Inflammatory macrophage treated with lipopolysaccharide for 1 hour (primary cell): ENCODE results near the gene CAPN8.
"Not testable (repeated sequence)": the region's sequence is repeated elsewhere in the genome, so short reads cannot be mapped to it uniquely, and the experiment has no call there.

Experiments
- DNase-seq, 2 donors: peaks; one replicate each; pipeline ENCODE4 v3.0.0-alpha.2; 2020 to 2022

The CAPN8 gene

DNA sequence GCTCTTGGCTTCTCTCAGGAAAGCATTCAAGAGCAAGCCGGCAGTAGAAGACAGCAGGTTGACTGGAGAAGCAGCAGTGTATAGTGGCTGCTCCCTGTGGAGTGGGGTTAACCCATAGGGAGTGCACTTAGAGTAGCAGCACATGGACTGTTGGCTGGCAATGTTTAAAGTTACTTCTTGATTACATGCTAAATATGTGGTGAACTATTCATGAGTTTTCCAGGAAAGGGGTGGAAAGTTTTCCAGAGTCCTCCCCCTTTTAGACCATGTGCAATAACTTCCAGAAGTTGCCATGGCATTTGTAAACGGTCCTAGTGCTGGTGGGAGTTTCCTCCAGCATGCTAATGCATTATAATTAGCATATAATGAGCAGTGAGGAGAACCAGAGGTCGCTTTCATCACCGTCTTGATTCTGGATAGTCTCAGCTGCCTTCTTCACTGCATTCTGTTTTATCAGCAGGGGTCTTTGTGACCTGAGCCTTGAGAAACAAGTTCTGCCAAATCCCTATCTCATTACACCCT, 140.5 kb downstream of the CAPN8 start:
- no peak for DNase-seq

- DNase-seq: no peak
Measured at GRCh38 chr1:223521150-223521549, 144.4 kb downstream of the CAPN8 start.

- no peak for DNase-seq
Measured at GRCh38 chr1:223520200-223520599, 145.3 kb downstream of the CAPN8 start.

GRCh38 chr1:223519116-223519515, 146.4 kb downstream of the CAPN8 start:
- DNase-seq: no peak

DNA sequence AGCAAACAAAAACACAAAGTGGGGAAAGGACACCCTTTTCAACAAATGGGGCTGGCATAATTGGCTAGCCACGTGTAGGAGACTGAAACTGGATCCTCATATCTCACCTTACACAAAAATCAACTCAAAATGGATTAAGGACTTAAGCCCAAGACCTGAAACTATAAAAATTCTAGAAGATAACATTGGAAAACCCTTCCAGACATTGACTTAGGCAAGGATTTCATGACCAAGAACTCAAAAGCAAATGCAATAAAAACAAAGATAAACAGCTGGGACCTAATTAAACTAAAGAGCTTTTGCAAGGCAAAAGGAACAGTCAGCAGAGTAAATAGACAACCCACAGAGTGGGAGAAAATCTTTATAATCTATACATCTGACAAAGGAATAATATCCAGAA, 146.9 kb downstream of the CAPN8 start:
- not testable (repeated sequence) for DNase-seq

DNA sequence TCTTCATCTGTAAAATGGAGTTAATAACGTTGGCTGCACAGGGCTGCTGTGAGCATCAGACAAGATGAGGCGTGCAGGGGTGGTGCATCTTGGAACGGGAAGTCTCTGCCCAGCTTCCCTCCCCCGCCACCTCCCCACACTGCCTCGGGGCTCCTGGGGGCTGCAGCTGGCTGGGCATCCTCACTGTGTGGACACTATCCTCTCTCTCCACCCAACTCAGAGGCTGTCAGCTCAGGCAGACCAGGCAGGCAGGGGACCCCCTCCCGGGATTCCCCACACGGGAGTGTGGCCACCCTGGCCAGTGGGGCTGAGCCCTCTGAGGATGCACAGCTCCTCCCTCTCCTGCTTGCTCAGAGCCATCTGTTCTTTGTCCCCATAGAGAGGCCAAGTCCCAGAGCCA, 149.6 kb downstream of the CAPN8 start:
- no peak for DNase-seq

DNA sequence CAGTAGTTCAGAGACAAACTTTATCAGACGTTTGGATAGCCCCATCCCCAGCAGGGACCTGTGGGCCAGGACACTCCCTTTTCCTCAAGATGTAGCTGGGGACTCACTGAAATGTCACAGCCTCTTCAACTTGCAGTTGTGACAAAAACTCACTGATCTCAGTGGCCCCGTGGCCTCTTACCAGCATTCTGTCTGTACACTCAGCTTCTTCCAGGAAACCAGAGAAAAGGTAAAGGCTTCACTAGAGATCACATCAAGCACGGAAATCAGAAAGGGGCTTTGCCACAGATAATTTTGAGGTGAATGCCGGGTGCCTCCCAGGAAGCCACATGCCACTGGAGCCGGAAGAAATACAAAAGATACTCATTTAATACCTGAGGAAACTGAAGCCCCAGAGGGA, 150.1 kb downstream of the CAPN8 start:
- DNase-seq: no peak

- DNase-seq: no peak
Measured at GRCh38 chr1:223514644-223515043, 150.9 kb downstream of the CAPN8 start.

GRCh38 chr1:223513309-223513708, 152.2 kb downstream of the CAPN8 start:
- no peak for DNase-seq

DNA sequence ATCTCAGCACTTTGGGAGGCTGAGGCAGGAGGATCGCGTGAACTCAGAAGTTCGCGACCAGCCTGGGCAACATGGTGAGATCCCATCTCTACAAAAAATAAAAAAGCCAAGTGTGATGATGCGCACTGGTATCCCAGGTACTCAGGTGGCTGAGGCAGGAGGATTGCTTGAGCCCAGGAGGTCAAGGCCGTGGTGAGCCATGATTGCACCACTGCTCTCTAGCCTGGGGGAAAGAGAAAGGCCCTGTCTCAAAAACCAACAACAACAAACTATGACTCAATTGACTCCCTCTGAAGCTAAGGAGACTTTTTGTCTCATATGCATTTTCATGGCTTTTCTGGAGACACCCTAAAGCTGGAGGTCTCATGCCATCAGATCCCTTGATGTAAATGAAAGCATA, 153.4 kb downstream of the CAPN8 start:
- DNase-seq: no peak

DNA sequence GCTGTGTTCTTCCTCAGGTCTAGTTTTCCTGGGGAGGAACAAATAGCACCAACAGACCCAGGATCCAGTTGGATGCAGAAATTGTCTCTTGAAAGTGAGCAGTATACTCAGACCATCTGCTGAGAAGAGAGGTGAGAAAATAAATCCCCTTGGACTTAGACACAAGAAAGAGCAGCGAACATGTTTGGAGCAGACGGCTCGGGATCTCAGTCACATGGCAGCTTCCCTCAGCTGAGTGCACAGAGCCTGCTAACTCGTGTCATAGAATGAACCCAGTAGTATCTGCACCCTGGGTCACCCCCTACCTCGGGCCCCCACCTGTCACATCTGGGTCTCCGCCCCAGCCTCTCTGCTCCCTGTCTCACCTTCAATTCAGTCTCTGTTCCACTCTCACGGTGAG, 156.7 kb downstream of the CAPN8 start:
- DNase-seq: no peak

DNA sequence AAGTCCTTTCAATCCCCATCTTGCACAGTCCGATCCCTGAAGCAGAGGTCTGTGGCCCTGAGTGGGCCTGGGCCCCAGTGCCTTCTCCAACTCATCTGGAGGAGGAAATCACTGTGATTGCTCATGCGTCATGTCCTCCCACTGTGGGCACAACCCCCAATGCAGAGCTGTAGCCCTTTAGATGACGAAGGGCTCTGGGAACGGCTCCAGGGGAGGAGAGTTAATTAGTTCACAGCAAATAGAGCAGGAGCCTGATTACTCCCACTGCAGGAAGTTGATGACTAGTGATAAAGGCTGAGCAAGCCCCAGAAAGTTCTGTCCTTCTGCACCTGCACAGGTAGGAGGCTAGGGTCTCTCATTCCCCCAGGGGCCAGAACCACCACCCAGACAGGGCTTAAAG, 160.8 kb downstream of the CAPN8 start:
- no peak for DNase-seq

DNA sequence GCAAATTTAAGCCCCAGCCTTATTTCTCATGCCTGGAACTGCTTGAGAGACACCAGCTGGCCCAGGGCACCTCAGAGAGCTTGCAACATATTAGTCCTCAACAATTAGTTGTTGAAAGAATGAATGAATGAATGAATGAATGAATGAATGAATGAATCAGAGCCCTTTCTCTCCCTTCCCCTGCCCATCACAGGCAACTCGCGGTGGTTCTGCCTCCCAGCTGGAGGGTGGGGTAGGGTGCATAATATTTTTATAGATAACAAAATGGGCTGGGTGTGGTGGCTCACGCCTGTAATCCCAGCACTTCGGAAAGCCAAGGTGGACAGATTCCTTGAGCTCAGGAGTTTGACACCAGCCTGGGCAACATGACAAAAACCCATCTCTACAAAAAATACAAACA, 162.2 kb downstream of the CAPN8 start:
- DNase-seq: no peak

DNA sequence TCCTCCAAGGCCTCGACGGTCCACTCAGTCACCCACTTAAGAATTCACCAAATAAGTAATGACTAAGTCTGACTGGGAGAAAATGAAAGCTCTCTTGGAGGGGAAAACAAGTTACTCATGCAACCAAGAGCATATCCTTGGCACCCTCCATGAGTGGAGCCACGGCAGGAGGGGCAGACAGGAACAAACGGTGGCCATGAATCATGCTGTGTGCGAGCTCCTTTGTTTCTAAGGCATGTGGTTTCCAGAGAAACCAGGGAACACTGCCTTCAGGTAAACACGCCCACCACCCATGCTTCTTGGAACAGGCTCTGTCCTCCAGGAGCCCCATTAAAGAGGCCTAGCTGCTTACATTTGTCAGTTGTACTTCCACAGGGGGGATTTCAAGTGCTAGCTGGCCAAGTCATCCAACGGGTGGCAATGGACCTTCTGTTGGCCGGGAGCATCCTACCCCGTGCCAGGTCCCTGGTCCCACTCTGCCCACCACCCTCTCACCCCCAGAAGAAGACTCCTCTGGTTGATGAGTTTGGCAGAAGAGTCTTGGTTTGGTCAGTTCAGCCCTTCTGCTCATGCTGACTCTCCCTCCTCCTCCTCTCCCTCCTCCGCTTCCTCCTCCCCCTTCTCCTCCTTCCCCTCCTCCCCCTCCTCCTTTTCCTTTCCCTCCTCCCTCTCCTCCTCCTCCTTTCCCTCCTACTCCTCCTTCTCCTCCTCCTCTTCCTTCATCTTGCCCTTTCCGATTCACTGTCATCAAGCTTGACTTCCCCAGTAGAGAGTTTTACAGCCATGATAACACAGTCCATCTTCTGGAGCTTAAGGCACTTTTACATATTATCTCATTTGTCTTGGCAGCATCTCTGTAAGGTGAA, 164.7 kb downstream of the CAPN8 start:
- DNase-seq: no peak

DNA sequence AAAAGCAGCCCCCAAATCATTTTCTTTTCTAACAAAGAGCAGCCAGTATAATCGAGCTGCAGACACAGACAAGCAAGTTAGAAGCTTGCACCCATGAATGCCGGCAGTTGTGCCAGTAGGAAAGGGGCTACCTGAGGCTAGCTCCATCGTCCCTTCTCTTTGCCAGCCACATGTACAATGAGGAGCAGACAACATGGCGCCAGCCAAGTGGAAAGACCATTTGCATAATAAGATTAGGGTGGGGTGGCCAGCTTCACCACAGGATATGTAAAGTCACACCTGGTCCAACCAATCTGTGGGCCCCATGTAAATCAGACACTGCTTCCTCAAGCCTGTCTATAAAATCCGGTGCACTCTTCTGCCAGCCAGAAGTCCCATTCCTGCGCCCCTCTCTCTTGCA, 168.6 kb downstream of the CAPN8 start:
- no peak for DNase-seq

DNA sequence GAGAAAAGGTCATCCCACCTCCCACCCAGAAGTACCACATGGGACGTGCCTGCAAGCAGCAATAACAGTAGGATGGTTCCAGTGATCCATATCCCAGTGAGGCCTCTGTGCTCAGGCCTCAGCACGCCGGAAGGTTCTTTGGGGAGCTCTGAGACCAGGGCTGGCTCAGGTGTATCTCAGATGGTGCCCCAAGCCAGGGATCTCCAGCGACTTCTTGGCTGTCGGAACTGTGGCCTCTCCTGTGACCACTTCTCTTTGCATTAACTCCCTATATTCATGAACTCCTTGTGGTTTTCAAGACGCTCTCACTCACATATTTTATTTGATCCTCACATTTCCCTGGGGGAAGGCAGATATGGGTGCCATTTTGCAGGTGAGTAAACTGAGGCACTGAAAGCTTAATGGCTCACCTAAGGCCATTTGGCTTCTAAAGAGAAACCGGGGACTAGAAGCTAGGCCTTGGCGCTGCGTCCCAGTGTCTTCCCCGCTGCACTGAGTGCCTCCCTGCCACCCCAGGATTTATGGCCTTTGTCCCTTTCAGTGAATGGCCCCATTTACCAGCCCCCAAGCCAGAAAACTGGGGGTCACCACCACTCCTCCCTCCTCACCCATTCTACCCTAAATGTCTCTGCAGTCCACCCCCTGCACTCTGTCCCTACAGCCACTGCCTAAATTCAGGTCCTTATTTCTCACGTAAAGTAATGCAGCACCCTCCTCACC, 170.4 kb downstream of the CAPN8 start:
- DNase-seq: no peak

DNA sequence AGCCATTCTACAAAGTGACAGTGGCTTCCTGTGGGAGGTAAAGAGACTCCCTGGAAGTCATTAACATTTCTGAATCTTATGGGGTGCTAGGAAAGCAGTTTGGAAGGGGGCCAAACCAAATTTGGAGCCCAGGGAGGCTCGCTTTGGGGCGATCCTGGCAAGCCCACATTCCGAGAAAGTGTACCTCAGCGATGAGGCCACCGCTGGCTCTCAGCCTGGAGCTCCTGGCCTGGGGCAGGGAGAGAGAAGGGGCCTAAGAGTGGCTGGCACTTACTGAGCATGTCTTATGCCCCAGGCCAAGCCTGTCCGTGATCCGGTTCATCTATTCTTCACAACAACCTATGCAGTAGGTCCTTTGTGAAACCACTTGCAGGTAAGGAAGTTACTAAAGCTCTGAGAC, 173.5 kb downstream of the CAPN8 start:
- no peak for DNase-seq
